ENCODE results near the gene OTOP1. TPM values are rescaled to one million over a fixed set of nuclear protein-coding genes. Genes with fewer than 3 reads are reported as not detected.
A peak's percentile ranks its signal among the peaks of the same experiment; 100 is the strongest.

Gene OTOP1
- total and polyA plus RNA-seq, 2 of the 4 experiments (the other 2 are of a cell fraction): not detected

DNA sequence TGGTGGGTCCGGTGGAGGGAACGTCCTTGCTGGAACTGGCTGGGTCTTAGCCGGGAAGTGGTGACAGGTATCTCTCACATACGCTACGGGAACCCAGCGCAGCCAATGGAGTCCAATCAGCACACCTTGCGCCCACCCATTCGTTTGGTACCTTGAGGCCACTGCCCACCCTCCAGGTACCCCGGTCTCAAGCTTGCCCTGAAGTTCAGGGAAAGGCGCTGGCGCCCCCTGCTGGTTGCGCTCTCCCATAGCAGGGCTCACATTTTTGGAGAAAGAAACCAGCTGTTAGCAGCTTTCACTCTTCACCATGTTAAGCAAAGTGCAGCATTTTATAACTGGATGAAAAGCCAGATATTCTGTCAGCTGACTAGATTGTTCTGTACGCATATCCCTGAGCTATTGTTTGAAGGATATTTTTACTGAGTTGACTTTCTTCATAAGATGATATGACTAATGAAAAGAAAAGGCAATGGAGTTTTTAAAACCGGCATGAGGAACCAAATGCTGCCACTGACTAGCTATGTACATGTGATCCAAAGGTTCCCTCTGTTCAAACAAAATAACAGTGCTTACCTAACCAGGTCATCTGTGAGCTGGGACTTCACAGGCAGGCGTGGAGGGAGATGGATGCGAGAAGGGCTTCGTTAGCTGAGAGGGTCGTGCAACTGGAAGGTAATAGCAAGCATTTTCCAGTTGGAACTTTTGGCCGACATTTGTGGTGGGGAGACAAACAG is 43.7 kb downstream of the OTOP1 start:
- Histone ChIP-seq H3K79me1 (ENCODE audit: low read depth in 1 of 2, low read length in 2 of 2) (no peaks in the 10 kb centered on the region), H3K27ac (ENCODE audit: insufficient read depth, low read length) (no peak overlapping the region), H2BK120ac (ENCODE audit: low read depth, low read length) (no peak overlapping the region), H3K4me3 (ENCODE audit: insufficient read depth, low read depth, low read length) (no peak overlapping the region), H3K9ac (ENCODE audit: low read depth, low read length) (no peak overlapping the region), H4K8ac (ENCODE audit: low read depth in 2 of 2, low read length in 2 of 2) (no peak overlapping the region), H4K5ac (ENCODE audit: low read depth, low read length) (no peak overlapping the region), H2BK20ac (ENCODE audit: low read depth, low read length) (no peak overlapping the region), H2AK5ac (ENCODE audit: low read depth, low read length) (no peak overlapping the region), H2AFZ (replicated peaks; ENCODE audit: low read length, poor library complexity) (no peak overlapping the region), H3K36me3 (ENCODE audit: control insufficient read depth, insufficient read depth, low read length) (no peaks in the 10 kb centered on the region), H3K4ac (ENCODE audit: low read depth, low read length) (no peak overlapping the region), H4K20me1 (ENCODE audit: insufficient read depth, low read length) (no peaks in the 10 kb centered on the region), H3K4me1 (ENCODE audit: control insufficient read depth, insufficient read depth, low read length) (no peaks in the 10 kb centered on the region), H2BK5ac (ENCODE audit: low read depth, low read length, poor library complexity, severe bottlenecking) (no peak overlapping the region), H3K27me3 (ENCODE audit: control insufficient read depth, insufficient read depth, low read length) (0 out of 2 replicates have a peak, but pooled peaks cover 2% of the 10 kb centered on the region), H3K23ac (ENCODE audit: low read depth, low read length) (no peak overlapping the region), H3K9me3 (ENCODE audit: control insufficient read depth, insufficient read depth, low read length) (no peaks in the 10 kb centered on the region), H3K18ac (ENCODE audit: low read depth, low read length) (no peak overlapping the region), H3K56ac (ENCODE audit: extremely low read depth, insufficient read depth, low read length) (no peak overlapping the region), H2BK15ac (ENCODE audit: low read depth, low read length) (no peak overlapping the region), H3K4me2 (ENCODE audit: low read depth, low read length) (no peak overlapping the region), H2AK9ac (replicated peaks; ENCODE audit: low read depth, low read length, poor library complexity) (no peak overlapping the region), H4K91ac (ENCODE audit: insufficient read depth, low read depth, low read length) (no peak overlapping the region), H3K14ac (replicated peaks; ENCODE audit: low read depth, low read length) (no peak overlapping the region), H3K9me1 (ENCODE audit: insufficient read depth, low read length) (no peaks in the 10 kb centered on the region)
- ChIA-PET CTCF (interaction anchor here (1.2 kb wide), 1 partner anchor 11 kb away, joined by 3 read pairs; no protein-coding TSS in a partner anchor), POLR2A (ENCODE audit: unreplicated experiment) (no interaction called here)
- ATAC-seq (ENCODE audit: low read depth): no peak
- TF ChIP-seq, protein P1, sequence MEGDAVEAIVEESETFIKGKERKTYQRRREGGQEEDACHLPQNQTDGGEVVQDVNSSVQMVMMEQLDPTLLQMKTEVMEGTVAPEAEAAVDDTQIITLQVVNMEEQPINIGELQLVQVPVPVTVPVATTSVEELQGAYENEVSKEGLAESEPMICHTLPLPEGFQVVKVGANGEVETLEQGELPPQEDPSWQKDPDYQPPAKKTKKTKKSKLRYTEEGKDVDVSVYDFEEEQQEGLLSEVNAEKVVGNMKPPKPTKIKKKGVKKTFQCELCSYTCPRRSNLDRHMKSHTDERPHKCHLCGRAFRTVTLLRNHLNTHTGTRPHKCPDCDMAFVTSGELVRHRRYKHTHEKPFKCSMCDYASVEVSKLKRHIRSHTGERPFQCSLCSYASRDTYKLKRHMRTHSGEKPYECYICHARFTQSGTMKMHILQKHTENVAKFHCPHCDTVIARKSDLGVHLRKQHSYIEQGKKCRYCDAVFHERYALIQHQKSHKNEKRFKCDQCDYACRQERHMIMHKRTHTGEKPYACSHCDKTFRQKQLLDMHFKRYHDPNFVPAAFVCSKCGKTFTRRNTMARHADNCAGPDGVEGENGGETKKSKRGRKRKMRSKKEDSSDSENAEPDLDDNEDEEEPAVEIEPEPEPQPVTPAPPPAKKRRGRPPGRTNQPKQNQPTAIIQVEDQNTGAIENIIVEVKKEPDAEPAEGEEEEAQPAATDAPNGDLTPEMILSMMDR (conservative IDR thresholded peaks at IDR 0.05; ENCODE audit: low read depth, low read length): peak; percentile 44
- TF ChIP-seq RAD21 (IDR thresholded peaks at IDR 0.05; ENCODE audit: low read length) (peak; percentile 33), SMC3 (IDR thresholded peaks at IDR 0.05; ENCODE audit: low read depth, low read length) (no peak)
- TF ChIP-seq, protein P2, sequence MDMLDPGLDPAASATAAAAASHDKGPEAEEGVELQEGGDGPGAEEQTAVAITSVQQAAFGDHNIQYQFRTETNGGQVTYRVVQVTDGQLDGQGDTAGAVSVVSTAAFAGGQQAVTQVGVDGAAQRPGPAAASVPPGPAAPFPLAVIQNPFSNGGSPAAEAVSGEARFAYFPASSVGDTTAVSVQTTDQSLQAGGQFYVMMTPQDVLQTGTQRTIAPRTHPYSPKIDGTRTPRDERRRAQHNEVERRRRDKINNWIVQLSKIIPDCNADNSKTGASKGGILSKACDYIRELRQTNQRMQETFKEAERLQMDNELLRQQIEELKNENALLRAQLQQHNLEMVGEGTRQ (IDR thresholded peaks at IDR 0.05; ENCODE audit: low read depth, low read length): no peak
- no TSS peak for BruUV-seq (replicated peaks)
- WGBS, 2 experiments (ENCODE audit: extremely low coverage in 2 of 2, insufficient read length in 1 of 2): 24% methylated on average over 6 of the region's 19 CpGs; no CpG with 5 or more reads in 1 of the 2 experiments
- in situ Hi-C loops (cut with MboI; ENCODE audit: low sequenced_read_pairs): no loop called here
- intact Hi-C loops (cut with micrococcal nuclease): no loop called here
- dilution Hi-C loops (cut with HindIII; ENCODE audit: low sequenced_read_pairs, unreplicated experiment): no loop called here
- no peak for DNase-seq

Measured in IMR-90 (cell line).